OCI-LY3 (cell line): Measurements from ENCODE around the gene SATB2.

Source experiments
- CTCF ChIP-seq: fragments of 200-600, 300-600 bp; sonication (generic); IDR thresholded peaks from 2 replicates; pipeline ENCODE4 v1.5.1; 2014; ENCODE audit warnings: antibody characterized with exemption, low read length, low read depth
- EZH2phosphoT487 ChIP-seq: fragments of 200-600 bp; shearing (Covaris generic); IDR thresholded peaks from 2 replicates; pipeline ENCODE4 v1.6.1; 2018; ENCODE audit warnings: antibody characterized with exemption, mixed run types, low read depth

GRCh38 chr2:199288424-199288823 is 169.3 kb downstream of the SATB2 start:
- TF ChIP-seq CTCF (no peak), EZH2phosphoT487 (no peak)
